HG03460 (cell line): Measurements from ENCODE around the gene EEF1A1.
"Not testable (repeated sequence)": the region's sequence is repeated elsewhere in the genome, so short reads cannot be mapped to it uniquely, and the experiment has no call there.

Experiments
- ATAC-seq: cut with Tn5 transposase; IDR thresholded peaks from one replicate; pipeline ENCODE4 v1.9.1; 2021; ENCODE audit not compliant: unreplicated experiment

Gene EEF1A1

DNA sequence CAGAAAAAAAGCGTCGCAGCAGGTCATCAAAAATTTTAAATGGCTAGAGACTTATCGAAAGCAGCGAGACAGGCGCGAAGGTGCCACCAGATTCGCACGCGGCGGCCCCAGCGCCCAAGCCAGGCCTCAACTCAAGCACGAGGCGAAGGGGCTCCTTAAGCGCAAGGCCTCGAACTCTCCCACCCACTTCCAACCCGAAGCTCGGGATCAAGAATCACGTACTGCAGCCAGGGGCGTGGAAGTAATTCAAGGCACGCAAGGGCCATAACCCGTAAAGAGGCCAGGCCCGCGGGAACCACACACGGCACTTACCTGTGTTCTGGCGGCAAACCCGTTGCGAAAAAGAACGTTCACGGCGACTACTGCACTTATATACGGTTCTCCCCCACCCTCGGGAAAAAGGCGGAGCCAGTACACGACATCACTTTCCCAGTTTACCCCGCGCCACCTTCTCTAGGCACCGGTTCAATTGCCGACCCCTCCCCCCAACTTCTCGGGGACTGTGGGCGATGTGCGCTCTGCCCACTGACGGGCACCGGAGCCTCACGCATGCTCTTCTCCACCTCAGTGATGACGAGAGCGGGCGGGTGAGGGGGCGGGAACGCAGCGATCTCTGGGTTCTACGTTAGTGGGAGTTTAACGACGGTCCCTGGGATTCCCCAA is at the start of gene EEF1A1:
TSS of gene EEF1A1 (minus strand) at position 345 of the 663 bp plus-strand sequence. CDS start 1,006 bp downstream, outside the sequence.
- peak; percentile 64 for ATAC-seq

DNA sequence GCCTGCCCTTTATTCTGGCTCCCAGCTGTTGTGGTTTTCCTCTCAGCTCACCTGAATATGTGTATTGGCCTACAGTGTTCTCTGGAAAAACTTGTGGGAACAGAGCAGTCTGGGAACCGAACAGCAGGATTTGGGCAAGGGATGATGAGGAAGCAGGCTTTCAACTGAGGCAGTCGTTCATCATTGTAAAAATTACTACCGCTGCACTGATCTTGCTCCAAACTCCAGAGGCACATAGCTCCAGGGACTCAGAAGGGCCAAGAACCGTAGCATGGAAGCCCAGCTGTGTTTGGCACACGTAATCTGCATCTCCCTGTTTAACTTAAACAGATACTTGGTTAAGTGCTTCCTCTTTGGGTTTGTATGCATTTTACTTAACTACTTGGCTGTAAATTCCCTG is 48.3 kb upstream of the EEF1A1 start:
- ATAC-seq = no peak

DNA sequence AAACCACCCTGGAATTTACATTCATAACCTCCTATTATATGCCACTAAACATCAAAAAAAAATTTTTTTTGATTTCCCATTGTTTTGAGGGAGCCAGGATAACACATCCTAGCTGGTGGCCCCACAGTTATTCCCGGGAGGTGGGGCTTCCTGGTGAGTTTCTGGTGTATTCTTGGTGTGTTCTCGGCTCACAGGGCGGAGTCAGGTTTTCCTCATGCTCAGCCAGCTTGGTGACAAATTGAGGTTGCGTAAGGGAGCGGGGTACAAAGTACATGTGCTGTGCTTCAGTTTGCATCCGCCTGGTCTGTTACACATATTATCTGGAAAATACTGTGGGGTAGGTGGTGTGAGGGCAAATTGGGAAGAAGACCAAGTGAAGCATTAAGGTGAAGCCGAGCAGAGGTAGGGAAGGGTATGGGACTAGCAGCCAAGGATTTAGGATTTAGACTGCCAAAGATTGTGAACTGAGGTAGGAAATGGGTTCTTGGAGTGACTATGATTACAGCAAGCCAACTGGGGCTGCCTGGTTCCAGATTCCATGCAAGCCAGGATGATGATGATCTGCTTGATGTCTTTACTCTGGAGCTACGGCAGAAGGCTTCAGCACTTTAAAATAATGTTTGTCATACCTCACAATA is 46.2 kb upstream of the EEF1A1 start:
- ATAC-seq = no peak

DNA sequence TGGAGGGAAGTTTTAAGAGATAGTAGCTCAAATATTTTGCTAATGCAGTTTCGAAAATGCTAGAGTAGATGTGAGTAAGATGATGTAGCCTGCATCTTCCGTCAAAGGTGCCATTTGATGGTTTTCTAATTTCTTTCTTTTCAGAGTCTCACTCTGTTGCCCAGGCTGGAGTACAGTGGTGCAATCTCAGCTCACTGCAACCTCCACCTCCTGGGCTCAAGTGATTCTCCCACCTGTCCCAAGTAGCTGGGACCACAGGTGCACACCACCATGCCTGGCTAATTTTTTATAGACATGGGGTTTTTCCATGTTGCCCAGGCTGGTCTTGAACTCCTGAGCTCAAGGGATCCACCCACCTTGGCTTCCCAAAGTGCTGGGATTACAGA is 45.6 kb upstream of the EEF1A1 start:
- not testable (repeated sequence) for ATAC-seq

DNA sequence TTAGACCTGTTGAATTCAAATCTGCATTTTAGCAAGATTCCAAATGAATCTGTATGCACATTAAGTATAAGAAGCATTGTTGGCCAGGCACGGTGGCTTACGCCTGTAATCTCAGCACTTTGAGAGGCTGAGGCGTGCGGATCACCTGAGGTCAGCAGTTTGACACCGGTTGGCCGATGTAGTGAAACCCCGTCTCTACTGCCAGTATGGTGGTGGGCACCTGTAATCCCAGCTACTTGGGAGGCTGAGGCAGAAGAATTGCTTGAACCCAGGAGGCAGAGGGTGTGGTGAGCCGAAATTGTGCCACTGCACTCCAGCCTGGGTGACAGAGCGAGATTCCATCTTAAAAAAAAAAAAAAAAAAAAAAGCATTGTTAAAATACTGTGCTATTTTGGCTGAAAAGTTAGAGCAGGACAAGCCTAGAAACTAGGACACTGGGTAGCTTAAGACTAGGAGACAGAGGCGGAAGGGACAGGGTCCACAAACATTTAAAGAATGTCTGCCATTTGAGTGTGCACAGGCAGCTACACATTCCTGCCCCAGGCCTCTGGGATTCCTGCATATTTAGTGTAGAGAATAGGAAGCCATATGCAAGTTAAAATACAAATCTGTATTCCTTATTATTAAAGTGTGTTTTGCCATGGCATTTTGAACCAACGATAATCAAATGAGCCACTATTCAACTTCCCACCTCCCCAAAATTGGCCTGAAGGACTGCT is 45.1 kb upstream of the EEF1A1 start:
- ATAC-seq = no peak

DNA sequence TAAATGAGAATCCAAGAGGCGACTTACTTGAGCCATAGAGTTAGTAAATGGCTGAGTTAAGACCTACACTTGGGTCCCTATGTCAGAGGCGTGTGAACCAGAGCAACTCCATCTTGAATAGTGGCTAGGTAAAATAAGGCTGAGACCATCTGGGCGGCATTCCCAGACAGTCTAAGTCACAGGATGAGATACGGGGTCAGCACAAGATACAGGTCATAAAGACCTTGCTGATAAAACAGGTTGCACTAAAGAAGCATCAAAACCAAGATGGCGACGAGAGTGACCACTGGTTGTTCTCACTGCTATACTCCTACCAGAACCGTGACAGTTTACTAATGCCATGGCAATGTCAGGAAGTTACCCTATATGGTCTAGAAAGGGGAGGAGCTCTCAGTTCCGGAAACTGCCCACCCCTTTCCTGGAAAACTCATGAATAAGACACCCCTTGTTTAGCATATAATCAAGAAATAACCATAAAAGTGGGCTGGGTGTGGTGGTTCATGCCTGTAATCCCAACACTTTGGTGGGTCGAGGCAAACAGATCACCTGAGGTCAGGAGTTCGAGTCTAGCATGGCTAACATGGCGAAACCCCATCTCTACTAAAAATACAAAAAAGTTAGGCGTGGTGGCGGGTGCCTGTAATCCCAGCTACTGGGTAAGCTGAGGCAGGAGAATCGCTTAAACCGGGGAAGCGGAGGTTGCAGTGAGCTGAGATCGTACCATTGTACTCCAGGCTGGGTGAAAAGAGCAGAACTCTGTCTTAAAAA is 43.9 kb upstream of the EEF1A1 start:
- no peak for ATAC-seq

DNA sequence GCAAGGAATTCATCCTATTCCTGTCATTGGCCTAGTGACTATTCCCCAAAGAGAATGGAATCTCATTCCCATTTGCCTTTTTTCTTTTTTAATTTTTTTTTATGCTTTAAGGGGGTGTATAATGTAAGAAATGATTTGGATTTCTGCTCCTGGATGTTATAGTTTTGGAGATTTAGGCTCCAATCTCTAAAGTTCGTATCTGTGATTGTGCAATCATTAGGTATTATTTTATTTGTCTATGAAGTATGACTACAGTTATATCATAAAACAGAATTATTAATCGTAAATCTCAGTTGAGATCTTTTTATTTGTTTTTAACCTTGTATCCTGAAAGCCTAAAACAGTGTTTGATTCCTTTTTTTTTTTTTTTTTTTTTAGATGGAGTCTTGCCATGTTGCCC is 41.7 kb upstream of the EEF1A1 start:
- ATAC-seq = no peak

DNA sequence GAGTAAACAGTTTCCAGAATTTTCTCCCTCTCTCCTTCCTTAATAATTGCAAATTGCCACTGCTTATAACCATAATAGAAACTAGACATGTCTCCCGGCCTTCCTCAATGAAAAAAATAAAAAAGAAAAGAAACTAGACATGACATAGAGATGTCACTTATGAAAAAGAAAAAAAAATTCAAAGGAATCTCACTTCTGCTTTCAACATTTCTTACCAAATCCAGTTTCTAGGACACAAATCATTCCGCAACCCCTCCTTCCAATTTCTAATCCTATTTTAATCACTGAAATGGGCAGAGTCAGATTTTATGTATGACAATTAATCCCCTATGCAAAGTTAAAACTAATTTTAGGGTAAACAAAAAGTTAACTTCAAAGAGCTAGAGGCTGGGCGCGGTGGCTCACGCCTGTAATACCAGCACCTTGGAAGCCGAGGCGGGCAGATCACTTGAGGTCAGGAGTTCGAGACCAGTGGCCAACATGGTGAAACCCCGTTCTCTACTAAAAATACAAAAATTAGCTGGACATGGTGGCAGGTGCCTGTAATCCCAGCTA is 40.1 kb upstream of the EEF1A1 start:
- ATAC-seq = no peak

DNA sequence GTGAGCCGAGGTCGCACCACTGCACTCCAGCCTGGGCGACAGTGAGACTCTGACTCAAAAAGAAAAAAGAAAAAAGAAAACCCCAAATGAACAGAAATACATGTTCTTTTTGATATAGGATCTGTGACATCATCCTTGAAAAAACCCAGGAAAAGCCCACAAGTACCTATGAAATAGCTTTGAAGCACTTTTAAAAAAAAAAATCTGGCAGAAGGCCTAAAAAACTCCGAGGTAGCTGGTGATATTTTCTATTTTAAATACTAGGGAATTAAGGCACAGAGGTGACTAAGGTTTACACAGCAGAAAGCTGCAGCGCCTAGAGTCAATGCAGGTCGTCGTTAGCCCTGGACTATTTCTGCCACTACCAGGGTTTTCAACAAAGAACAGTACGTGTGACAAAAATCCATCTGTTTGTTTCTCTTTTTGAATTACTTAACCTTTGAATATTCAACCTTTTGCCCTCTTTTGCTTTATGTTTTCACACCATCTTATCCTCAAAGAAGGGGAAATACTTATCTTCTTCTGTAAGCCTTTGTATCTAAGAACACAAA is 39.4 kb upstream of the EEF1A1 start:
- no peak for ATAC-seq

DNA sequence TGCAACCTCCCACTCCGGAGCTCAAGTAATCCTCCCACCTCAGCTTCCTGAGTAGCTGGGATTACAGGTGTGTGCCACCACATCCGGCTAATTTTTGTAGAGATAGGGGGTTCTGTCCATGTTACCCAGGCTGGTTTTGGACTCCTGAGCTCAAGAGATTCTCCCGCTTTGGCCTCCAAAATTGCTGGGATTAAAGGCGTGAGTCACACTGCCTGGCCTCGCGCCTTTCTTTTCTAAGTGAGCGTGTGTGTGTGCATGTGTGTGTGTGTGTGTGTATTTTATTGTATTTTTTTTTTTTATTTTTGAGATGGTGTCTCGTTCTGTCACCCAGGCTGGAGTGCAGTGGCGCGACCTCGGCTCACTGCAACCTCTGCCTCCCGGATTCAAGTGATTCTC is 38.6 kb upstream of the EEF1A1 start:
- not testable (repeated sequence) for ATAC-seq

DNA sequence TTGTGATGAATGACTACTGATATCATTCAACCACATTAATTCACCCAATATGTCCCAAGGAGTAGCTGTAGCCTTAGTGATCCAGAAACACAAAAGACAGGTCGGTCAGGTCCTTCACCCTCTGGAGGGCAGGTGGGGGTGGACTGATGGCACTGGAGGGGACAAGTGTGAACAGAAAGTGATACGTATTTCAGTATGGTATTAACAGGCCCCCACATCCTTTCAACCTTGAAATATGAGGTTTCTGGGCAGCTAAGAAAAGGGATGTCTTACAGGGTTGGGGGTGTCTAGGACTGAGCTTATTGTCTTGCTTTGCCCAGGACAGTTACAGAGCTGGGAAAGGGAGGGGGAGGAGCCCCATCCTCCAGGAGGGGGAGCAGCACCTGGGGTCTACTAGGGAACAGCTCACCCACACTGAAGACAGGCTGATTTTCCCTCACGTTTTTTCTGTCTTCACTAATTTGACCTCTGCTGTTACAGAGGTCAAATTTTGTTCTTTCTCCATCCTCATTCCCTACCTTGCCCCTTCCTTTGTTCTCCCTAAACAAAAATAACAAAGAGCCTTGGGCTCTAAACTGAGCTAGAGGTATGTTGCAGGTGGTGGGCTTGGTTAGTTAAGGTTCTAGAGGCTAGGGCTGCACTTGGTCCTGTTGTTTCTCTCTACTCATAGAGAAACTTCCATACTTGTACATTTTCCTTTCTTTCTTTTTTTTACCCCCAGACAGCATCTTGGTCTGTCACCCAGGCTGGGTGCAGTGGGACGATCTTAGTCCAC is 38.0 kb upstream of the EEF1A1 start:
- ATAC-seq = peak; percentile 49

DNA sequence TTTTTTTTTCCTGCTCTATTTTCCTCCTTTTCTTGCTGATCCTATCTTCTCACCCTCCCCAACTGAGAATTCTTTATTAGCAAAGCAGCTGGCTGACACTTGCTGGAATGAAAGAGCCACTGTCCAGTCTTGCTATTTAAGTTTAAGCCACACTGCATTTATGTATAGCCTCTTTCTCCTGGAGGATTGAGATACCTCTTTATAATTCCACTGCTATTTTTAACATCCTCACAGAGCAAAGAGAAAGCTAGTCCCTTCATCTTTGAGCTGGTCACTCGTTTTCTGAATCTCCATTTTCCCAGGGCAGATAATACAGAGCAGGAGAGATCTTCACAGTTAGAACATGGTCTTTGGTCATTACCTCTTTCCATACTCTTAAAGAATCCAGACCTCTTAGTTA is 36.0 kb upstream of the EEF1A1 start:
- no peak for ATAC-seq

DNA sequence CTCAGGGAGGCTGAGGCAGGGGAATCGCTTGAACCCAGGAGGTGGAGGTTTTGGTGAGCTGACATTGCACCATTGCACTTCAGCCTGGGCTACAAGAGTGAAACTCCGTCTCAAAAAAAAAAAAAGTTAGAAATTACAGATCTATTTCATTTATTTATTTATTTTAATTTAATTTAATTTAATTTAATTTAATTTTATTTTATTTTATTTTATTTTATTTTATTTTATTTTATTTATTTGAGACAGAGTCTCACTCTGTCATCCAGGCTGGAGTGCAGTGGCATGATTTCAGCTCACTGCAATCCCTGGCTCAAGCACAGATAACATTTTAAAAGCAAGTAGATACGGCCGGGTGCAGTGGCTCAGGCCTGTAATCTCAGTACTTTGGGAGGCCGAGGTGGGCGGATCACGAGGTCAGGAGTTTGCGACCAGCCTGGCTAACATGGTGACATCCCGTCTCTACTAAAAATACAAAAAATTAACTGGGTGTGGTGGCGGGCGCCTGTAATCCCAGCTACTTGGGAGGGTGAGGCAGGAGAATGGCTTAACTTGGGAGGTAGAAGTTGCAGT is 34.6 kb upstream of the EEF1A1 start:
- not testable (repeated sequence) for ATAC-seq

DNA sequence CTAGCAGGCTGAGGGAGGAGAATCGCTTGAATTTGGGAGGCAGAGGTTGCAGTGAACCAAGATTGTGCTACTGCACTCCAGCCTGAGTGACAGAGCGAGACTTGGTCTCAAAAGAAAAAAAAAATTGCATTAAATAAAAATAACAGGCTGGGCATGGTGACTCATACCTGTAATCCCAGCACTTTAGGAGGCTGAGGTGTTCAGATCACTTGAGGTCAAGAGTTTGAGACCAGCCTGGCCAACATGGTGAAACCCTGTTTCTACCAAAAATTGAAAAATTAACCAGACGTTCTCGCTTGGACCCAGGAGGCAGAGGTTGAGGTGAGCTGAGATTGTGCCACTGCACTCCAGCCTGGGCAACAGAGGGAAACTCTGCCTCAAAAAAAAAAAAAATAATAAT is 30.3 kb upstream of the EEF1A1 start:
- ATAC-seq = not testable (repeated sequence)

DNA sequence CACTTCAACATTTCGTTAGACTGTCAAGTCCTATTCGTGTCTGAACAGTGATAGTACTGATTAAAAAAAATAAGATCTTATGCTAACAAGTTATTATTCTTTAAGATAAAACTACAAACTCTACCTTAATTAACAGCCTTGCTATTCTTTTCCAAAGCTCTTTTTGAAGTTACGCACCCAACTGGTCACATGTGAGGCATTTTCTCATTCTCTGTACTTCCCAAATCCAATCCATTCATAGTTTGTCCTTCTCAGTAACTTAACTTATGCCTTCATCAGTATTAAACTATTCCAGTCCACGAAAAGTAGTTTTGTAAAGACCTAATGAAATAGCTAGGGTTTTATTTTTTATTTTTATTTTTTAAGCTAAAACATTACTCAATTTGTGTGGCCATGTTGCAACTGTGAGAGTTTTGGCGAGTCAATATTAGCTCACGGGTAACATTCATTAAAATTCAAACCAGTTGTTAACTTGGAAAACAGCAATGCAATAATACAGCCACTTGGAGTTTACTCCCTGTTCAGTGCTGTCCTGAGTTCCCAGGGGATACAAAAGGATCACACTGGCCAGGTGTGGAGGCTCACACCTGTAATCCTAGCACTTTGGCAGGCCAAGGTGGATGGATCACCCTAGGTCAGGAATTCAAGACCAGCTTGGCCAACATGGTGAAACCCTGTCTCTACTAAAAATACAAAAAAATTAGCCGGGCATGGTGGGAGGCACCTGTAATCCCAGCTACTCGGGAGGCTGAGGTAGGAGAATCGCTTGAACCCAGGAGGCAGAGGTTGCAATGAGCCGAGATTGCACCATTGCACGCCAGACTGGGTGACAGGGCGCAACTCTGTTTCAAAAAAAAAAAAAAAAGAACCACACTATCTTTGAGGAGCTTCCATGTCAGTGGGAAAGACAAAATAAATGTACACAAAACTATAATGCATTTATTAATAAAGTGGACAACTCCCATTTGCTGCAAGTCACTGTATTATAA is 27.9 kb upstream of the EEF1A1 start:
- ATAC-seq = no peak

DNA sequence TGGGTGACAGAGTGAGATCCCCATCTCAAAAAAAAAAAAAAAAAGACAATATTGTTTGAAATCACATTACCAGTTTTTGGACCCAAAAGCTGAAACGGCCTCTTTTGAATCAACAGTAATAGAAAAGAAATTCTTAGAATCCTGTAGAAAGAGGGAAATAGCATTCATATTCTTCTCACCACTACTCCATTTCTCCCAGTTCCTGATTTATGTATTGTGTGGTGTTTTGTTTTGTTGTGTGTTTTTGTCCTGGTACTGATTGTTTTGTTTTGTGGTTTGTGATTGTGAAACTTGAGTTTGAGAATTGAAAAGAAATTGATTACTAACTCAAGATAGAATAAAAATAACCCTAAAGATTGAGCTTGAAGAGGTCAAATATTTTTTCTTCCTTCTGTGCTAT is 26.2 kb upstream of the EEF1A1 start:
- no peak for ATAC-seq

DNA sequence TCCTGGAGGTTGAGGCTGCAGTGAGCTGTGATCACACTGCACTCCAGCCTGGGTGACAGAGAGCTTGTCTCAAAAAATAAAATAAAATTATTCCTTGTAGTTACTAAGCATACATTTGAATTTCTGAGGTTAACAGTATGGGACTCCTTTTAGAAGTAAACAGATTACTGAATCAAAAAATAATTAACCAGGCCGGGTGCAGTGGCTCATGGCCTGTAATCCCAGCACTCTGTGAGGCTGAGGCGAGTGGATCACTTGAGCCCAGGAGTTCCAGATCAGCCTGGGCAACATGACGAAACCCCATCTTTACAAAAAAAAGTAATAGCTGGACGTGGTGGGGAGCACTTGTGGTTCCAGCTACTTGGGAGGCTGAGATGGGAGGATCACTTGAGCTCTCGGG is 22.1 kb upstream of the EEF1A1 start:
- no peak for ATAC-seq

DNA sequence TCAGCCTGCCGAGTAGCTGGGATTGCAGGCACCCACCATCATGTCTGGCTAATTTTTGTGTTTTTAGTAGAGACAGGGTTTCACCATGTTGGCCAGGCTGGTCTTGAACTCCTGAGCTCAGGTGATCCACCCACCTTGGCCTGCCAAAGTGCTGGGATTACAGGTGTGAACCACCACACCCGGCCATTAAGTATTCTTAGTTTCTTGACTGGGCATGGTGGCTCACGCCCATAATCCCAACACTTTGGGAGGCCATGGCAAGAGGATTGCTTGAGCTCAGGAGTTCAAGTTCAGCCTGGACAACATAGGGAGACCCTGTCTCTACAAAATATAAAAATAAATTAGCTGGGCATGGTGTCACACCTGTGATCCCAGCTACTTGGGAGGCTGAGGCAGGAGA is 21.6 kb upstream of the EEF1A1 start:
- not testable (repeated sequence) for ATAC-seq
